GM10248 (cell line): Measurements from ENCODE around the gene CCDC138.

ENCODE experiments used
- CTCF ChIA-PET: fragments of 300-600 bp; sonication (Branson Sonifier 250); formaldehyde crosslinking; extraction: SDS; loops from one replicate; lab custom pipeline; 2021; ENCODE audit warnings: antibody characterized with exemption; lab: Yijun Ruan, JAX
- POLR2A ChIA-PET: fragments of 350-650 bp; sonication (Branson Sonifier 250); formaldehyde crosslinking; extraction: SDS; loops from one replicate; lab custom pipeline; 2020; ENCODE audit warnings: antibody characterized with exemption; lab: Yijun Ruan, JAX
- DNase-seq: peaks from one replicate; pipeline ENCODE4 v3.0.0; 2012; ENCODE audit errors: extremely low spot score
- TF ChIP-seq, protein P1 (sequence below): IDR thresholded peaks from 2 replicates; pipeline ENCODE4 v1.5.1; 2012; ENCODE audit warnings: mild to moderate bottlenecking, low read depth; ENCODE audit errors: extremely low read depth, missing control alignments, control extremely low read depth

The CCDC138 gene

DNA sequence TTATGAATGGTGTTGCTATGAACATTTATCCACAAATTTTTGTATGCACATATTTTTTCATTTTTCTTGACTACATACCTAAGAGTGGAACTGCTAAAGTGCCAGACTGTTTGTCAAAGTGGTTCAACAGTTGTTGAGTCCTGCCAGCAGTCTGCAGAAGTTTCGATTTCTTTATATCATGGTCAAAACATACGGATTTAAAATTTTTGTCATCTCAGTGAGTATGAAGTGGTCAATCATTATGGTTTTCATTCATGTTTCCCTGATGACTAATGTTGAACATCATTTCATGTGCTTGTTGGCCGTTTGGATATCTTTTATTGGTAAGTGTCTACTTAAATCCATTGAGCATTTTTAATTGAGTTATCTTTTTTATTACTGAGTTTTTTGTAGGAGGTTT, 39.2 kb downstream of the CCDC138 start:
- no peak for DNase-seq
- TF ChIP-seq, protein P1, sequence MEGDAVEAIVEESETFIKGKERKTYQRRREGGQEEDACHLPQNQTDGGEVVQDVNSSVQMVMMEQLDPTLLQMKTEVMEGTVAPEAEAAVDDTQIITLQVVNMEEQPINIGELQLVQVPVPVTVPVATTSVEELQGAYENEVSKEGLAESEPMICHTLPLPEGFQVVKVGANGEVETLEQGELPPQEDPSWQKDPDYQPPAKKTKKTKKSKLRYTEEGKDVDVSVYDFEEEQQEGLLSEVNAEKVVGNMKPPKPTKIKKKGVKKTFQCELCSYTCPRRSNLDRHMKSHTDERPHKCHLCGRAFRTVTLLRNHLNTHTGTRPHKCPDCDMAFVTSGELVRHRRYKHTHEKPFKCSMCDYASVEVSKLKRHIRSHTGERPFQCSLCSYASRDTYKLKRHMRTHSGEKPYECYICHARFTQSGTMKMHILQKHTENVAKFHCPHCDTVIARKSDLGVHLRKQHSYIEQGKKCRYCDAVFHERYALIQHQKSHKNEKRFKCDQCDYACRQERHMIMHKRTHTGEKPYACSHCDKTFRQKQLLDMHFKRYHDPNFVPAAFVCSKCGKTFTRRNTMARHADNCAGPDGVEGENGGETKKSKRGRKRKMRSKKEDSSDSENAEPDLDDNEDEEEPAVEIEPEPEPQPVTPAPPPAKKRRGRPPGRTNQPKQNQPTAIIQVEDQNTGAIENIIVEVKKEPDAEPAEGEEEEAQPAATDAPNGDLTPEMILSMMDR: no peak
- ChIA-PET POLR2A (no interaction called here), CTCF (no interaction called here)

DNA sequence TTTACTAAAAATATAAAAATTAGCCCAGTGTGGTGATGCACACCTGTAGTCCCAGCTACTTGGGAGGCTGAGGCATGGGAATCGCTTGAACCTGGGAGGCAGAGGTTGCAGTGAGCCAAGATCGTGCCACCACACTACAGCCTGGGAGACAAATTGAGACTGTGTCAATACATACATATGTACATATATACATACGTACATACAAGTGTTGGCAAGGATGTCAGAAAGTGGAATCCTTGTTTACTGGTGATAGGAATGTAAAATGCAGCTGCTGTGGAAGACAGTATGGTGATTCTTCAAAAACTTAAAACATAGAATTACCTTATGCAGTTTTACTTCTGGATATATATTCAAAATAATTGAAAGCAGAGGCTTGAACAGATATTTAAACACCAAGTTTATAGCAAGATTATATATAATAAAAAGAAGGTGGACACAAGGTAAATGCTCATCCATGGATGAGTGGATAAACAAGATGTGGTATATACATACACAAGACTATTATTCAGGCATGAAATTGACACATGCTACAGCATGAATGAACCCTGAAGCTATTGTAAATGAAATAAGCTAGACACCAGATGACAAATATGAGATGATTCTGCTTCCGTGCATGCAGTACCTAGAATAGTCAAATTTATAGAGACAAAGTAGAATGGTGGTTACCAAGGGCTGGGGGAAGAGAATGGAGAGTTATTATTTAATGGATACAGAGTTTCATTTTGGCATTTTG, 43.2 kb downstream of the CCDC138 start:
- TF ChIP-seq, protein P1: no peak
- DNase-seq: no peak
- ChIA-PET POLR2A (no interaction called here), CTCF (interaction anchor here (2.3 kb wide), 1 partner anchor 23 kb away, joined by 5 read pairs; no protein-coding TSS in a partner anchor)

DNA sequence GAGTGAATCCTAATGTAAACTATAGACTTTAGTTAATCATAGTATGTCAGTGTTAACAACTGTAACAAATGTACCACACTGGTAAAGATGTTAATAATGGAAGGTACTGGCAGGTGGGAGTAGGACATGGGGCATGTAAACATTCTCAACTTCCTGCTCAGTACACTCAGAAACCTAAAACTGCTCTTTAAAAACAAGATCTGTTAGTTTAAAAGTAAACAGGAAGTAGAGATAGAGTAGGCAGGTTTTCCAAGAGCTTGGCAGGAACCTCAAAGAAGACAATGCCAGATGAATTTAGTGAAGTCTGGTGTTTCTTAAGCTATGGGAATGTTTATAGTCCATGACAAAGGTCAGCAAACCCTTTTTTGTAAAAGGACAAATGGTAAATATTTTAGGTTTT, 46.6 kb downstream of the CCDC138 start:
- ChIA-PET POLR2A (no interaction called here), CTCF (interaction anchor here (1.6 kb wide), 1 partner anchor 31 kb away, joined by 4 read pairs; no protein-coding TSS in a partner anchor)
- DNase-seq: no peak
- TF ChIP-seq, protein P1: no peak

DNA sequence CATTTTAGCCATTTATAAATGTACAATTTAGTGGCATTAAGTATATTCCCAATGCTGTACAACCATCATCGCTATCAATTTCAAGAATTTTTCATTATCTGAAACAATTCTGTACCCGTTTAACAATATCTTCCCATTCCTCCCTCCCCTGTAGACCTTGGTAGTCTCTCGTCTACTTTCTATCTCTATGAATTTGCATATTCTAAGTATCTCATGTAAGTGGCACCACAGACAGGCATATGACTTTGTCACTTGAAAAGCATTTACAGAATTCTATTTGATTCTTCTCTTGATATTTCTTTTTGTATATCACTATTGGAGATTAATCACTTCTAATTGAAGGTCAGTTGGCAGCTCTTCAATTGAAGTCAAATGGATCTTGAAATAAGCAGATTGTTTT, 48.0 kb downstream of the CCDC138 start:
- DNase-seq: no peak
- TF ChIP-seq, protein P1: no peak
- CTCF ChIA-PET: interaction anchor here (1.4 kb wide), 1 partner anchor 11 kb away, joined by 5 read pairs; no protein-coding TSS in a partner anchor
- POLR2A ChIA-PET: no interaction called here

DNA sequence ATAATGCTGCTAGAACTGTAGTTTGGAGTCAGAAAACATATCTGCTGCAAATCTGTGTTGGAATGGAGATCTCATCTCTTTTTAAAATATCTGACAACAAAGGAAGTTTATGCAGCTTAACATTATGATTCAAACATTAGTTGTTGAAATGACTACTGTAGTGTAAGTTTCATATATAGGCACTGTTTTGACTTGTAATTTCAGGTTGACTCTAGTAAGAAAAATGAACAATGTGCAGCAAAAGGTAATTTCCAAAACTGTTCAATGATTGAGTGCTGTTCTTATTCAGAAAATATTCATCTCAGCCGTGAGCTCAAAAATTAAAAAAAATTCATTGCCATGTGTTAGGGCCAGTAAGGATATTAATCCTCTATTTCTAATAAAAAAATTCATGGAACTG, 48.5 kb downstream of the CCDC138 start:
- POLR2A ChIA-PET: no interaction called here
- CTCF ChIA-PET: interaction anchor here (1.4 kb wide), 1 partner anchor 11 kb away, joined by 5 read pairs; no protein-coding TSS in a partner anchor
- DNase-seq: no peak
- TF ChIP-seq, protein P1: no peak

DNA sequence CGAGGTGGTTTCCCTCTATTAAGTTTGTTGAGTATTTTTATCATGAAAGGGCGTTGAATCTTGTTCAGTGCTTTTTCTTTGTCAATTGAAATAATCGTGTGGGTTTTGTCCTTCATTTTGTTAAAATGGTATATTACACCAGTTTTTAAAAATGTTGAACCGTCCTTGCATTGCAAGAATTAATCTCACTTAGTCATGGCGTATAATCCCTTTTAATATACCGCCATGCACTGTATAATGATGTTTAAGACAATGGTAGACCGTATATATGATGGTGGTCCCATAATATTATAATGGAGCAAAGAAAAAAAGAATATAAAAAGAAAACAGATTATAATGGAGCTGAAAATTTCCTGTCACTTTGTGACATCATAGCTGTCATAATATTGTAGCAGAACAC, 50.6 kb downstream of the CCDC138 start:
- ChIA-PET POLR2A (no interaction called here), CTCF (no interaction called here)
- no peak for DNase-seq
- TF ChIP-seq, protein P1: no peak
